HepG2 (cell line): ENCODE data around the gene ABCB6. TPM values are rescaled to one million over a fixed set of nuclear protein-coding genes. Genes with fewer than 3 reads are reported as not detected.

Source experiments
- EP300 ChIP-seq, 3 experiments: sonication (generic) in 1 of 3; formaldehyde crosslinking in 1 of 3; IDR thresholded peaks; 2 replicates each; pipeline versions ENCODE4 v1.5.1 to v1.6.1; 2011 to 2020; ENCODE audit warnings: low read depth in 2 of 3, low read length in 2 of 3, borderline replicate concordance in 1 of 3, improper control_type of control experiment in 1 of 3, mild to moderate bottlenecking in 1 of 3, missing genetic modification reagents in 1 of 3, moderate library complexity in 1 of 3
- KDM5A ChIP-seq: fragments of 200-600 bp; sonication (generic); IDR thresholded peaks from 2 replicates; pipeline ENCODE4 v1.7.0; 2018; ENCODE audit warnings: antibody characterized with exemption, mild to moderate bottlenecking, low read length, borderline replicate concordance
- MEIS1 ChIP-seq: sonication (generic); formaldehyde crosslinking; IDR thresholded peaks from 2 replicates; pipeline ENCODE4 v1.9.0; 2021; ENCODE audit warnings: mild to moderate bottlenecking, missing genetic modification reagents, moderate library complexity, borderline replicate concordance
- NFYB ChIP-seq: sonication (generic); formaldehyde crosslinking; IDR thresholded peaks from 2 replicates; pipeline ENCODE4 v1.4.0; 2020; ENCODE audit warnings: missing genetic modification reagents
- SATB2 ChIP-seq: sonication (generic); formaldehyde crosslinking; IDR thresholded peaks from 2 replicates; pipeline ENCODE4 v1.5.0; 2020; ENCODE audit warnings: missing genetic modification reagents
- SP140L ChIP-seq: sonication (generic); formaldehyde crosslinking; IDR thresholded peaks from 2 replicates; pipeline ENCODE4 v1.4.0; 2020; ENCODE audit warnings: missing genetic modification reagents, borderline replicate concordance
- ZNF34 ChIP-seq: sonication (generic); formaldehyde crosslinking; IDR thresholded peaks from 2 replicates; pipeline ENCODE4 v1.4.0; 2020; ENCODE audit warnings: mild to moderate bottlenecking, missing genetic modification reagents, borderline replicate concordance
- ZNF430 ChIP-seq: sonication (generic); formaldehyde crosslinking; IDR thresholded peaks from 2 replicates; pipeline ENCODE4 v1.9.0; 2021; ENCODE audit warnings: mild to moderate bottlenecking, missing genetic modification reagents
- ZNF614 ChIP-seq: IDR thresholded peaks from 2 replicates; pipeline ENCODE4 v1.6.1; 2018; ENCODE audit warnings: missing biosample characterization, missing genetic modification reagents, inconsistent platforms, borderline replicate concordance
- ZNF724P ChIP-seq: sonication (generic); formaldehyde crosslinking; IDR thresholded peaks from 2 replicates; pipeline ENCODE4 v1.8.0; 2022; ENCODE audit warnings: missing genetic modification reagents, borderline replicate concordance
- ZNF788 ChIP-seq: sonication (generic); formaldehyde crosslinking; IDR thresholded peaks from 2 replicates; pipeline ENCODE4 v1.5.0; 2020; ENCODE audit warnings: mild to moderate bottlenecking, missing genetic modification reagents, borderline replicate concordance
- polyA plus RNA-seq, 8 experiments: library from polyadenylated mRNA; depleted of rRNA in 3 of 8; stranded (reverse) in 7 of 8; unstranded in 1 of 8; fragments of >200 nt; fragmentation: Illumina TruSeq in 4 of 8; extraction: Trizol in 4 of 8; gene quantifications; 2 replicates each; pipeline versions ENCODE4 v1.2.1 to v1.2.3, GENCODE V29; 2011 to 2016; ENCODE audit warnings: low read depth in 4 of 8, missing spikeins in 1 of 8, mixed read lengths in 1 of 8; ENCODE audit not compliant: insufficient read depth in 1 of 8
- total RNA-seq, 5 experiments: library from RNA; depleted of rRNA; stranded (reverse); fragments of >200 nt; fragmentation: Illumina TruSeq; extraction: Trizol; gene quantifications; 2 replicates each; pipeline ENCODE4 v1.2.3, GENCODE V29; 2016; ENCODE audit warnings: low read depth in 1 of 5
- TF ChIP-seq, protein P1 (sequence below), 2 experiments: sonication (generic) in 1 of 2; formaldehyde crosslinking in 1 of 2; IDR thresholded peaks; 2 replicates each; pipeline versions ENCODE4 v1.4.0 to v1.6.1; 2018 to 2020; ENCODE audit warnings: missing genetic modification reagents in 2 of 2, borderline replicate concordance in 1 of 2, low read depth in 1 of 2, mild to moderate bottlenecking in 1 of 2, missing biosample characterization in 1 of 2
- TF ChIP-seq, protein P2 (sequence below): IDR thresholded peaks from 2 replicates; pipeline ENCODE4 v1.6.1; 2016; ENCODE audit warnings: low read depth, missing genetic modification reagents, missing compliant biosample characterization
- TF ChIP-seq, protein P3 (sequence below): sonication (generic); formaldehyde crosslinking; IDR thresholded peaks from 2 replicates; pipeline ENCODE4 v1.5.0; 2020; ENCODE audit warnings: mild to moderate bottlenecking, missing genetic modification reagents
- TF ChIP-seq, protein P4 (sequence below): sonication (generic); formaldehyde crosslinking; conservative IDR thresholded peaks from 2 replicates; pipeline ENCODE4 v1.4.0; 2020; ENCODE audit warnings: missing genetic modification reagents

The ABCB6 gene
- total and polyA plus RNA-seq, 2 of the 13 experiments (the other 11 are each of a cell fraction or from before 2014, with no cell fraction given), result 91.1 to 137 TPM

DNA sequence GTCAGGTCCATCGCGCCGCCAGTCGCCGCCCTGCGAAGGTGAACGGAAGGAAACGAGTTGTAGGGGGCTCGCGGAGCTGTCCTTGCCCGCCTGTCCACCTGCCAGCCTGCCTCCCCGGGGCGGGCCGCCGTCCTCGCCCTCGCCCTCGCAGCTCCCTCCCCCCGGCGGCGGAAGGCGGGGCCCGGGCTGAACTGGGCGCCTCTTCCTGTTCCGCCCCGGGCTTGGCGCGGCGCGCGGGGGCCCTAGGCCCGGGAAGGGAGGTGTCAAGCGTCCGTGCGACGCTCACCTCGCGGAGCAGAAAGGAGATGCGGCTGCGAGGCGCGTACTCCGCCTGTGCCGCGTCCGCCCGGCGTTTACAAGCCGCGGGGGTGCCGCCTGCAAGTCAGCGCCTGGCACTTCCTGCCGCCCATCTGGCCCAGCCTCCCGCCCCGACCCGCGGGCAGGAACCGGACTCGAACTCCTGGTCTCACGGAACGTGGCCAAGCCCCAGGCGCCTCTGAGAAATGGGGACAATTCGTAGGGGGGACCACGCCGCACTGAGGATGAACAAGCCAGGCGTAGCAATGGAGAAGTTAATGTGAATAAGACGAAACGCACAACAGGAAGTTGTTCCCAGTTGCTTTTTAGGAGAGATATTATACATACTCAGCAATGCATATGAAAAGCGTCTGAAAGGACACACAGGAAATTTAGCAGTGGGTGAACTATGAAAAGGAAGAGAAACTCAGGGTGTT lies 41.8 kb downstream of the ABCB6 start, which contains the start of gene CNPPD1 (continued):
- TF ChIP-seq ZNF788 (CRISPR knock-in tag), result peak; percentile 96
- TF ChIP-seq, protein P1, sequence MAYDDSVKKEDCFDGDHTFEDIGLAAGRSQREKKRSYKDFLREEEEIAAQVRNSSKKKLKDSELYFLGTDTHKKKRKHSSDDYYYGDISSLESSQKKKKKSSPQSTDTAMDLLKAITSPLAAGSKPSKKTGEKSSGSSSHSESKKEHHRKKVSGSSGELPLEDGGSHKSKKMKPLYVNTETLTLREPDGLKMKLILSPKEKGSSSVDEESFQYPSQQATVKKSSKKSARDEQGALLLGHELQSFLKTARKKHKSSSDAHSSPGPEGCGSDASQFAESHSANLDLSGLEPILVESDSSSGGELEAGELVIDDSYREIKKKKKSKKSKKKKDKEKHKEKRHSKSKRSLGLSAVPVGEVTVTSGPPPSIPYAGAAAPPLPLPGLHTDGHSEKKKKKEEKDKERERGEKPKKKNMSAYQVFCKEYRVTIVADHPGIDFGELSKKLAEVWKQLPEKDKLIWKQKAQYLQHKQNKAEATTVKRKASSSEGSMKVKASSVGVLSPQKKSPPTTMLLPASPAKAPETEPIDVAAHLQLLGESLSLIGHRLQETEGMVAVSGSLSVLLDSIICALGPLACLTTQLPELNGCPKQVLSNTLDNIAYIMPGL (CRISPR knock-in tag; IDR thresholded peaks at IDR 0.05; ENCODE audit: borderline replicate concordance in 1 of 2, low read depth in 1 of 2), result peak; percentile 89 to 95; a peak in 3 of 4 replicates
- TF ChIP-seq MEIS1, result peak; percentile 39
- TF ChIP-seq ZNF724P (CRISPR knock-in tag), result no peak
- TF ChIP-seq, protein P2, sequence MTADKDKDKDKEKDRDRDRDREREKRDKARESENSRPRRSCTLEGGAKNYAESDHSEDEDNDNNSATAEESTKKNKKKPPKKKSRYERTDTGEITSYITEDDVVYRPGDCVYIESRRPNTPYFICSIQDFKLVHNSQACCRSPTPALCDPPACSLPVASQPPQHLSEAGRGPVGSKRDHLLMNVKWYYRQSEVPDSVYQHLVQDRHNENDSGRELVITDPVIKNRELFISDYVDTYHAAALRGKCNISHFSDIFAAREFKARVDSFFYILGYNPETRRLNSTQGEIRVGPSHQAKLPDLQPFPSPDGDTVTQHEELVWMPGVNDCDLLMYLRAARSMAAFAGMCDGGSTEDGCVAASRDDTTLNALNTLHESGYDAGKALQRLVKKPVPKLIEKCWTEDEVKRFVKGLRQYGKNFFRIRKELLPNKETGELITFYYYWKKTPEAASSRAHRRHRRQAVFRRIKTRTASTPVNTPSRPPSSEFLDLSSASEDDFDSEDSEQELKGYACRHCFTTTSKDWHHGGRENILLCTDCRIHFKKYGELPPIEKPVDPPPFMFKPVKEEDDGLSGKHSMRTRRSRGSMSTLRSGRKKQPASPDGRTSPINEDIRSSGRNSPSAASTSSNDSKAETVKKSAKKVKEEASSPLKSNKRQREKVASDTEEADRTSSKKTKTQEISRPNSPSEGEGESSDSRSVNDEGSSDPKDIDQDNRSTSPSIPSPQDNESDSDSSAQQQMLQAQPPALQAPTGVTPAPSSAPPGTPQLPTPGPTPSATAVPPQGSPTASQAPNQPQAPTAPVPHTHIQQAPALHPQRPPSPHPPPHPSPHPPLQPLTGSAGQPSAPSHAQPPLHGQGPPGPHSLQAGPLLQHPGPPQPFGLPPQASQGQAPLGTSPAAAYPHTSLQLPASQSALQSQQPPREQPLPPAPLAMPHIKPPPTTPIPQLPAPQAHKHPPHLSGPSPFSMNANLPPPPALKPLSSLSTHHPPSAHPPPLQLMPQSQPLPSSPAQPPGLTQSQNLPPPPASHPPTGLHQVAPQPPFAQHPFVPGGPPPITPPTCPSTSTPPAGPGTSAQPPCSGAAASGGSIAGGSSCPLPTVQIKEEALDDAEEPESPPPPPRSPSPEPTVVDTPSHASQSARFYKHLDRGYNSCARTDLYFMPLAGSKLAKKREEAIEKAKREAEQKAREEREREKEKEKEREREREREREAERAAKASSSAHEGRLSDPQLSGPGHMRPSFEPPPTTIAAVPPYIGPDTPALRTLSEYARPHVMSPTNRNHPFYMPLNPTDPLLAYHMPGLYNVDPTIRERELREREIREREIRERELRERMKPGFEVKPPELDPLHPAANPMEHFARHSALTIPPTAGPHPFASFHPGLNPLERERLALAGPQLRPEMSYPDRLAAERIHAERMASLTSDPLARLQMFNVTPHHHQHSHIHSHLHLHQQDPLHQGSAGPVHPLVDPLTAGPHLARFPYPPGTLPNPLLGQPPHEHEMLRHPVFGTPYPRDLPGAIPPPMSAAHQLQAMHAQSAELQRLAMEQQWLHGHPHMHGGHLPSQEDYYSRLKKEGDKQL (CRISPR knock-in tag), result peak; percentile 61; the same call in 1 of the 2 replicates
- peak; percentile 92; the same call in 1 of the 2 replicates for TF ChIP-seq ZNF614 (CRISPR knock-in tag)
- no peak for TF ChIP-seq KDM5A
- TF ChIP-seq NFYB (CRISPR knock-in tag), result peak; percentile 44
- no peak for TF ChIP-seq ZNF34 (CRISPR knock-in tag)
- TF ChIP-seq, protein P3, sequence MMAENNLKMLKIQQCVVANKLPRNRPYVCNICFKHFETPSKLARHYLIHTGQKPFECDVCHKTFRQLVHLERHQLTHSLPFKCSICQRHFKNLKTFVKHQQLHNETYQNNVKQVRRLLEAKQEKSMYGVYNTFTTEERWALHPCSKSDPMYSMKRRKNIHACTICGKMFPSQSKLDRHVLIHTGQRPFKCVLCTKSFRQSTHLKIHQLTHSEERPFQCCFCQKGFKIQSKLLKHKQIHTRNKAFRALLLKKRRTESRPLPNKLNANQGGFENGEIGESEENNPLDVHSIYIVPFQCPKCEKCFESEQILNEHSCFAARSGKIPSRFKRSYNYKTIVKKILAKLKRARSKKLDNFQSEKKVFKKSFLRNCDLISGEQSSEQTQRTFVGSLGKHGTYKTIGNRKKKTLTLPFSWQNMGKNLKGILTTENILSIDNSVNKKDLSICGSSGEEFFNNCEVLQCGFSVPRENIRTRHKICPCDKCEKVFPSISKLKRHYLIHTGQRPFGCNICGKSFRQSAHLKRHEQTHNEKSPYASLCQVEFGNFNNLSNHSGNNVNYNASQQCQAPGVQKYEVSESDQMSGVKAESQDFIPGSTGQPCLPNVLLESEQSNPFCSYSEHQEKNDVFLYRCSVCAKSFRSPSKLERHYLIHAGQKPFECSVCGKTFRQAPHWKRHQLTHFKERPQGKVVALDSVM, result peak; percentile 80
- TF ChIP-seq, protein P4, sequence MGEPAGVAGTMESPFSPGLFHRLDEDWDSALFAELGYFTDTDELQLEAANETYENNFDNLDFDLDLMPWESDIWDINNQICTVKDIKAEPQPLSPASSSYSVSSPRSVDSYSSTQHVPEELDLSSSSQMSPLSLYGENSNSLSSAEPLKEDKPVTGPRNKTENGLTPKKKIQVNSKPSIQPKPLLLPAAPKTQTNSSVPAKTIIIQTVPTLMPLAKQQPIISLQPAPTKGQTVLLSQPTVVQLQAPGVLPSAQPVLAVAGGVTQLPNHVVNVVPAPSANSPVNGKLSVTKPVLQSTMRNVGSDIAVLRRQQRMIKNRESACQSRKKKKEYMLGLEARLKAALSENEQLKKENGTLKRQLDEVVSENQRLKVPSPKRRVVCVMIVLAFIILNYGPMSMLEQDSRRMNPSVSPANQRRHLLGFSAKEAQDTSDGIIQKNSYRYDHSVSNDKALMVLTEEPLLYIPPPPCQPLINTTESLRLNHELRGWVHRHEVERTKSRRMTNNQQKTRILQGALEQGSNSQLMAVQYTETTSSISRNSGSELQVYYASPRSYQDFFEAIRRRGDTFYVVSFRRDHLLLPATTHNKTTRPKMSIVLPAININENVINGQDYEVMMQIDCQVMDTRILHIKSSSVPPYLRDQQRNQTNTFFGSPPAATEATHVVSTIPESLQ (CRISPR knock-in tag), result no peak; the same call in none of the 2 replicates
- peak; percentile 82 for TF ChIP-seq ZNF430 (CRISPR knock-in tag)
- peak; percentile 83 for TF ChIP-seq SATB2 (CRISPR knock-in tag)
- peak in 1 of 2 experiments; percentile 56; a peak in 2 of 4 replicates for TF ChIP-seq EP300 (IDR thresholded peaks at IDR 0.05; ENCODE audit: low read depth in 2 of 2, low read length in 2 of 2)
- TF ChIP-seq EP300 (CRISPR knock-in tag; IDR thresholded peaks at IDR 0.05; ENCODE audit: borderline replicate concordance), result peak; percentile 44; the same call in 1 of the 2 replicates
- TF ChIP-seq SP140L (CRISPR knock-in tag), result no peak
